Measurements from ENCODE around the gene GALNT15. TPM values are rescaled to one million over a fixed set of nuclear protein-coding genes. Genes with fewer than 3 reads are reported as not detected.

Gene GALNT15
- total RNA-seq, 2 donors from 2014 or later: 0.13 TPM; not detected in 1

DNA sequence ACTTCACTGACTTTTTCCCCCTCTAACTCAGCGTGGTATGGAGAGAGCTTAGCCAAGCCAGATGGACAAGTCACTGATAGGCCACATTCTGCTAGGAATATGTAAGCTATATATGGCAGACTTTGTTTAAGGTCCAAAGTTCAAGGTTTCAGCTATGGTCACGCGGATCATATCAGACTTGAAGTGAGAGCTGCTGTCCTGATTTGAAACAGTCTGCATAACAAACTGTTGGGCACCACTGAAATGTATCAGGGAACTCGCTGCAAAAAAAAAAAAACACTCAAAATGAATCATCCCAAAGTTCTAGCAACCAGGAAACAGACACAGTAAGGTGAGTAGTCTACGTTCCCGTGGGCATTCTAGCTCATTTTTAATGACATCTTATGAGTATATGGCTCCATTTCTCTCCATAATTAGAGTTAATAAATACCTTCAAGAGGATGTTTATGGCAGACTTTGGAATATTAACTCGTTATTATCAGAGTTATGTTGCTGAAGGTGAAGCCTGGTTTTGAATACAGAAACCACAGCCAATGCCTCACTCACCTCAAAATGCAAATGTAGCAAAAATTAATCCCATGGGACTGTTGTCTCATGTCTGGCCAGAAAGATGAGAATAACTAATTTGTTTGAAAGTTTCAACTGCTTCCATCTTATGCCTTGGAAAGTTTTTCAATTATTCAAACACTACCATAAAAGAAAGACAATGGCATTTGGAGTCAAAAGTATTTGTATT is 77.9 kb downstream of the GALNT15 start:
- no peaks in the 10 kb centered on the region for H3K9me3 Mint-ChIP-seq
- H3K36me3 Mint-ChIP-seq (ENCODE audit: low read depth): no peaks in the 10 kb centered on the region
- H3K4me3 Mint-ChIP-seq: no peak overlapping the region
- Histone ChIP-seq H3K36me3 (ENCODE audit: control insufficient read depth, insufficient read depth, low read length) (no peaks in the 10 kb centered on the region), H3K9ac (ENCODE audit: extremely low read depth, low read length, poor library complexity, severe bottlenecking) (no peak overlapping the region), H3K9me3 (ENCODE audit: control insufficient read depth, low read length) (no peaks in the 10 kb centered on the region), H3K27me3 (ENCODE audit: control insufficient read depth, insufficient read depth, low read length, poor library complexity, severe bottlenecking) (no peaks in the 10 kb centered on the region), H3K4me1 (ENCODE audit: control insufficient read depth, insufficient read depth, low read length) (no peaks in the 10 kb centered on the region), H3K4me3 (ENCODE audit: low read length) (no peak overlapping the region), H3K27ac (ENCODE audit: low read depth, low read length) (no peak overlapping the region)
- no peaks in the 10 kb centered on the region for H3K4me1 Mint-ChIP-seq
- TF ChIP-seq, protein P1, sequence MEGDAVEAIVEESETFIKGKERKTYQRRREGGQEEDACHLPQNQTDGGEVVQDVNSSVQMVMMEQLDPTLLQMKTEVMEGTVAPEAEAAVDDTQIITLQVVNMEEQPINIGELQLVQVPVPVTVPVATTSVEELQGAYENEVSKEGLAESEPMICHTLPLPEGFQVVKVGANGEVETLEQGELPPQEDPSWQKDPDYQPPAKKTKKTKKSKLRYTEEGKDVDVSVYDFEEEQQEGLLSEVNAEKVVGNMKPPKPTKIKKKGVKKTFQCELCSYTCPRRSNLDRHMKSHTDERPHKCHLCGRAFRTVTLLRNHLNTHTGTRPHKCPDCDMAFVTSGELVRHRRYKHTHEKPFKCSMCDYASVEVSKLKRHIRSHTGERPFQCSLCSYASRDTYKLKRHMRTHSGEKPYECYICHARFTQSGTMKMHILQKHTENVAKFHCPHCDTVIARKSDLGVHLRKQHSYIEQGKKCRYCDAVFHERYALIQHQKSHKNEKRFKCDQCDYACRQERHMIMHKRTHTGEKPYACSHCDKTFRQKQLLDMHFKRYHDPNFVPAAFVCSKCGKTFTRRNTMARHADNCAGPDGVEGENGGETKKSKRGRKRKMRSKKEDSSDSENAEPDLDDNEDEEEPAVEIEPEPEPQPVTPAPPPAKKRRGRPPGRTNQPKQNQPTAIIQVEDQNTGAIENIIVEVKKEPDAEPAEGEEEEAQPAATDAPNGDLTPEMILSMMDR (conservative IDR thresholded peaks at IDR 0.05): no peak
- DNase-seq: no peak
- 84 to 92% methylated on average over 3 to 7 of the region's 7 CpGs for WGBS, 2 experiments (ENCODE audit: insufficient coverage in 1 of 2, insufficient read length in 1 of 2)
- H3K27ac Mint-ChIP-seq: no peak overlapping the region
- no peaks in the 10 kb centered on the region for H3K27me3 Mint-ChIP-seq (ENCODE audit: insufficient read depth)

DNA sequence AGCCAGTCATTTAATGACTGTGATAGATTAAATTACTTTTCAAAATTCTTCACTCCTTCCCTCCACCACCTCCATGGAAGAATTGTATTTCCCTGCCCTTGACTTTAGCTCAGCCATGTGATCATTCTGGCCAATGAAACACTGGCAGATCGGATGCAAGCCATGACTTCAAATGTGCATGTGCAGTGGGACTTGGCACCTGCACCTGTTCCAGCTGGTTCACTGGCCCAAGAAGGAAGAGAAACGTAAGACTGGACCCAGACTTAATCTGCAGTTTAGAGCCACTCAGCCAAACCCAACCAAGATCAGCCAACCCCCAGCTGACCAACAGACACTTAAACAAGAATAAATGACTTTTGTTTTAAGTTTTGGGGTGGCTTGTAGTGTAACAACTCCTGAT is 78.5 kb downstream of the GALNT15 start:
- Mint-ChIP-seq H3K4me1 (no peaks in the 10 kb centered on the region), H3K27ac (no peak overlapping the region), H3K9me3 (no peaks in the 10 kb centered on the region), H3K4me3 (no peak overlapping the region), H3K36me3 (ENCODE audit: low read depth) (no peaks in the 10 kb centered on the region), H3K27me3 (ENCODE audit: insufficient read depth) (no peaks in the 10 kb centered on the region)
- H3K4me1 ChIP-seq (ENCODE audit: control insufficient read depth, insufficient read depth, low read length): no peaks in the 10 kb centered on the region
- 91% methylated on average over 2 of the region's 2 CpGs; no CpG with 5 or more reads in 1 of the 2 experiments for WGBS, 2 experiments (ENCODE audit: insufficient coverage in 1 of 2, insufficient read length in 1 of 2)
- H3K9me3 ChIP-seq (ENCODE audit: control insufficient read depth, low read length): no peaks in the 10 kb centered on the region
- H3K27ac ChIP-seq (ENCODE audit: low read depth, low read length): no peak overlapping the region
- no peak for DNase-seq
- H3K4me3 ChIP-seq (ENCODE audit: low read length): no peak overlapping the region
- TF ChIP-seq, protein P1 (conservative IDR thresholded peaks at IDR 0.05): no peak
- no peak overlapping the region for H3K9ac ChIP-seq (ENCODE audit: extremely low read depth, low read length, poor library complexity, severe bottlenecking)
- H3K36me3 ChIP-seq (ENCODE audit: control insufficient read depth, insufficient read depth, low read length): no peaks in the 10 kb centered on the region
- H3K27me3 ChIP-seq (ENCODE audit: control insufficient read depth, insufficient read depth, low read length, poor library complexity, severe bottlenecking): no peaks in the 10 kb centered on the region

DNA sequence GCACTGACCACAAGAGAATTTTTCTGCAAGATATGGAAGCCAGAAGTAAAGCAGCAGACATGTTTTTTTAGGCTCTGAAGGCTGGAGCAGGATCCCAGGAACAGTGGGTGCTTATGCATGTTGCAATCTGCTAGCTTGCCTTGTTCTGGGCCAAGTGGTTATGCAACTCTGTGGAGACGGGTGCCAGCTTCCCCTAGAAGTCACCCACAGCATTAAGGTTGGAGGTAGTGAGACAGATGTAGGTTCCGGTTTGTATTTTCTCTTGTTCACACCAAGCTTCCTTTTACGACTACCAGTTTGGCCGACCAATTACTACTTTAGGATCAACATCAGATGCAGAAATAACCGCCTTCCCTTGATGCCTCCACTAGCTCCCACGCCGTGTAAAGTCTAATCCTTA is 79.1 kb downstream of the GALNT15 start:
- 90 to 93% methylated on average over 6 to 7 of the region's 7 CpGs for WGBS, 2 experiments (ENCODE audit: insufficient coverage in 1 of 2, insufficient read length in 1 of 2)
- H3K27ac Mint-ChIP-seq: no peak overlapping the region
- H3K27me3 Mint-ChIP-seq (ENCODE audit: insufficient read depth): no peaks in the 10 kb centered on the region
- TF ChIP-seq, protein P1 (conservative IDR thresholded peaks at IDR 0.05): no peak
- no peak for DNase-seq
- no peaks in the 10 kb centered on the region for H3K9me3 Mint-ChIP-seq
- Histone ChIP-seq H3K9ac (ENCODE audit: extremely low read depth, low read length, poor library complexity, severe bottlenecking) (no peak overlapping the region), H3K36me3 (ENCODE audit: control insufficient read depth, insufficient read depth, low read length) (no peaks in the 10 kb centered on the region), H3K27me3 (ENCODE audit: control insufficient read depth, insufficient read depth, low read length, poor library complexity, severe bottlenecking) (no peaks in the 10 kb centered on the region), H3K27ac (ENCODE audit: low read depth, low read length) (no peak overlapping the region), H3K9me3 (ENCODE audit: control insufficient read depth, low read length) (no peaks in the 10 kb centered on the region), H3K4me3 (ENCODE audit: low read length) (no peak overlapping the region), H3K4me1 (ENCODE audit: control insufficient read depth, insufficient read depth, low read length) (no peaks in the 10 kb centered on the region)
- H3K36me3 Mint-ChIP-seq (ENCODE audit: low read depth): no peaks in the 10 kb centered on the region
- no peaks in the 10 kb centered on the region for H3K4me1 Mint-ChIP-seq
- no peak overlapping the region for H3K4me3 Mint-ChIP-seq

Measured in endodermal cell (in vitro differentiated cells).